Esophagus (tissue), 2 donors: ENCODE results near the gene FRG2. TPM values are rescaled to one million over a fixed set of nuclear protein-coding genes. Genes with fewer than 3 reads are reported as not detected.
"Not testable (repeated sequence)": the region's sequence is repeated elsewhere in the genome, so short reads cannot be mapped to it uniquely, and the experiment has no call there.

Source experiments
- H3K27ac ChIP-seq, 2 donors: one replicate each; pipeline ENCODE4 v1.5.1; 2013; ENCODE audit warnings: low read depth in 2 of 2, mild to moderate bottlenecking in 2 of 2, inconsistent platforms in 1 of 2, low read length in 1 of 2, moderate library complexity in 1 of 2
- H3K27me3 ChIP-seq, 2 donors: one replicate each; pipeline ENCODE4 v1.6.1; 2013; ENCODE audit warnings: low read length in 2 of 2, control low read depth in 1 of 2, mild to moderate bottlenecking in 1 of 2; ENCODE audit not compliant: insufficient read depth in 2 of 2, control insufficient read depth in 1 of 2
- H3K36me3 ChIP-seq, 2 donors: one replicate each; pipeline ENCODE4 v1.6.1; 2013; ENCODE audit warnings: low read length in 1 of 2; ENCODE audit not compliant: control insufficient read depth in 2 of 2, insufficient read depth in 2 of 2
- H3K4me1 ChIP-seq, 2 donors: one replicate each; pipeline ENCODE4 v1.6.1; 2013; ENCODE audit warnings: low read length in 1 of 2; ENCODE audit not compliant: control insufficient read depth in 2 of 2, insufficient read depth in 2 of 2
- H3K4me3 ChIP-seq, 2 donors: one replicate each; pipeline ENCODE4 v1.5.1; 2013; ENCODE audit warnings: low read length in 2 of 2, mild to moderate bottlenecking in 2 of 2, low read depth in 1 of 2, moderate library complexity in 1 of 2
- H3K9me3 ChIP-seq, 2 donors: one replicate each; pipeline ENCODE4 v1.6.1; 2013; ENCODE audit warnings: mild to moderate bottlenecking in 2 of 2, low read depth in 1 of 2, low read length in 1 of 2, moderate library complexity in 1 of 2; ENCODE audit not compliant: control insufficient read depth in 2 of 2, insufficient read depth in 1 of 2
- WGBS, 2 donors: extraction: QIAGEN DNeasy Blood & Tissue Kit; methylation state at CpG; one replicate each; pipeline ENCODE4 v1.1.7; 2013; 5-methylcytosine and 5-hydroxymethylcytosine counted together
- polyA plus RNA-seq, 2 donors: library from polyadenylated mRNA; stranded (reverse); fragments of 200-250 nt; gene quantifications; one replicate each; pipeline ENCODE4 v1.2.3, GENCODE V29; 2013
- donor health status: healthy with polysubstance abuse.
- donor health status: Bipolar disorder and iron deficiency.

The FRG2 gene
- polyA plus RNA-seq, 2 donors = not detected

DNA sequence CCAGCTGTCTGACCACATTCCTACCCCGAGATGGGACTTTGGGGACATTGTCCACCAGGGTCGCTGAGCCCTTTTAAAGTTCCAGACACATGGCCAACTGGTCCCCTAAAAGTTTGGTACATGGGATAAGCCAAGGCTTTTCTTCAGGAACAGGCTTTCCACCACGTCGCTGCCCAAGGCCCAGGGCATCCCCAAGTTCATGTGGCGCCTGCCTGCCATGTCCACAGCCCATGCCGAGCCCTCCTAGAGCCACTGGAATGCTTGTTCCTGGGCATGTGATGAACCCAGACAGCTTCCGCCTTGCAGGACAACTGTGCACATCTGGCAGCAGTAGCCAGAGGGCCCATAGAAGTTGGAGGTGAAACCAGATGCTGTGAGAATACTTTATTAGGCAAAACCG, 45.1 kb downstream of the FRG2 start:
- Histone ChIP-seq H3K27me3 (no peaks in the 10 kb centered on the region), H3K9me3 (no peaks in the 10 kb centered on the region), H3K36me3 (no peaks in the 10 kb centered on the region), H3K4me1 (no peaks in the 10 kb centered on the region), H3K4me3 (no peak overlapping the region), H3K27ac (no peak overlapping the region)
- 85 to 87% methylated on average over 8 of the region's 8 CpGs for WGBS, 2 donors

GRCh38 chr4:189980292-189980691, 46.8 kb downstream of the FRG2 start:
- H3K4me3 ChIP-seq, H3K36me3 ChIP-seq, H3K27ac ChIP-seq, H3K27me3 ChIP-seq, H3K4me1 ChIP-seq, H3K9me3 ChIP-seq: not testable (repeated sequence)
- 51 to 77% methylated on average over 2 of the region's 2 CpGs for WGBS, 2 donors

- no peaks in the 10 kb centered on the region for H3K4me1 ChIP-seq
- 56% methylated on average over 10 of the region's 10 CpGs for WGBS, 2 donors
- no peak overlapping the region for H3K4me3 ChIP-seq
- no peaks in the 10 kb centered on the region for H3K36me3 ChIP-seq
- no peak overlapping the region for H3K27ac ChIP-seq
- H3K27me3 ChIP-seq = no peaks in the 10 kb centered on the region
- no peaks in the 10 kb centered on the region for H3K9me3 ChIP-seq
Observed at GRCh38 chr4:189979196-189980047, 47.6 kb downstream of the FRG2 start.

Other genes with a start within 250 kb of the FRG2 start
- gene FRG1, start 86.4 kb downstream of the FRG2 start, polyA plus RNA-seq = 10 to 100 TPM; 28.0 to 32.5 TPM
- gene DBET, start 37.2 kb upstream of the FRG2 start, polyA plus RNA-seq = not detected
- gene DUX4, start 146.5 kb upstream of the FRG2 start, polyA plus RNA-seq = not detected